ENCODE data around the gene MOCS1.

GRCh38 chr6:39907871-39908575 is 26.2 kb downstream of the MOCS1 start:
- TF ChIP-seq EP300 (IDR thresholded peaks at IDR 0.05), result no peak
- TF ChIP-seq CTCF (IDR thresholded peaks at IDR 0.05), result no peak
- no peak for TF ChIP-seq POLR2AphosphoS5 (IDR thresholded peaks at IDR 0.05)
- TF ChIP-seq POLR2A (IDR thresholded peaks at IDR 0.05), result no peak

Measured in gastroesophageal sphincter (tissue), 3 donors.